Measurements from ENCODE around the gene ADIPOR2.

GRCh38 chr12:1794440-1795090 is 103.7 kb downstream of the ADIPOR2 start:
- no peak for TF ChIP-seq POLR2A (IDR thresholded peaks at IDR 0.05; ENCODE audit: low read depth)
- no peak for TF ChIP-seq CTCF (IDR thresholded peaks at IDR 0.05)
- TF ChIP-seq POLR2AphosphoS5 (IDR thresholded peaks at IDR 0.05), result no peak
- TF ChIP-seq EP300 (IDR thresholded peaks at IDR 0.05), result no peak

Measured in esophagus muscularis mucosa (tissue), 4 donors.